Globus pallidus (tissue), 1 donor: ENCODE measurements around the gene MPP3.
"Not testable (repeated sequence)": the region's sequence is repeated elsewhere in the genome, so short reads cannot be mapped to it uniquely, and the experiment has no call there.

ENCODE experiments used
- DNase-seq: peaks from one replicate; pipeline ENCODE4 v3.0.0-alpha.2; 2015; ENCODE audit warnings: low spot score

The MPP3 gene

DNA sequence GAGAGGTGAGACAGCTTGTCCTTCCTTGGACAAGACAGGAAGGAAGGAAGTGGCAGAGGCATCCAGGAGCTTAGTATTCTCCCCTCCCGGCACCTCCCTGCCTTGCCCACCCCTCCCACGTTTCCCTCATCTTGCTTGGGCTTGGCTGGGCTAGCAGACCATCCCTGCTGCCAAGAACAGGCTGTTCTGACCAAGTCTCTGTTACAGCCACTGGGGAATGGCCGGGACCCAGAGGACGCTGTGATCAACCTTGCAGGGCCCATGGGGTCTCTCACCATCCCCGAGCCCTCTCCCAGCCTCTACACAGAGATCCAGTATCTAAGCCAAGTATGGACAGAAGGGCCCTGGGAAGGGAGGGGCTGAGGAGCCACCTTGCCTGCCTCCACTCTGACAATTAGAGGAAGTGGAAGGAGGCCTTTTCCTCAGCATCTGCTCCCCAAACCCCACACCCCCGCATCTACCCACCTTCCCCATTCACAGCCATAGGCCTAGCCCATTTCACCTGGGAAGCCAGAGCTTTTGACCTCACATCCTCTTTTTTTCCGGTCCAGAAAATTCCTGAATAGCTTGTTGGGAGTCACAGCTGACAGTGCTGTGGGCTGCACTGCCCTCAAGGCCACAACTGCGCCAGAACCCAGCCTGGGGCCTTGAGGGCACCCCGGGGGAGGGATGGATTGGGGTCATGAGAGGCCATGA lies 28.1 kb upstream of the MPP3 start:
- DNase-seq: peak; percentile 16

DNA sequence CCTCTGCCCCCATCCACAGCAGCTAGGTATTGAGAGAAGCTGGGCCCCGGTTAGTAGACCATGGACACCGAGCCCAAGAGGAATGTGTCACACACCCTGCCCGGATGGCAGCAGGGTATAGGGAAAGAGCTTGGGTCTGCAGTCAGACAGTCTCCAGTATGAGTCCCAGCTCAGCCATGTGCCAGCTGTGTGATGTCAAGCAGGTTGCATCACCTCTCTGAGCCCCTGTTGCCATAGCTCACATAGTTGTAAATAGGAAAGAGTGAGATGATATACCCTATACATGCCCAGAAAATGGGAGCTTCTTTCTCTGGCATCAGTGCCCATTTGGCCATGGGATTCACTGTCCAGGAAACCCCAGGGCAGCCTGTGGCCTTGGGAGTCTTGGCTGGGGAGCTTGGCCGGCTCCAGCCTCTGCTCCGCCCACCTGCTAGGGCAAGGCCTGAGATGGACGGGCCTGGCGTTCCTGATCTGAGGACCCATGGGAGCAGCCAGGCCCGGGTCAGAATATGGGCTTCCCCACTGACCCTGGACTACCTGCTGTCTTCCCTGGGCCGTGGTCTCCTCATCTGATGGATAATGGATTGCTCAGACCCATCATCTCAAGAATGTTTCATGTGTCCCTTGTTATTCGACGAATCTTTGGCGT lies 27.3 kb upstream of the MPP3 start:
- no peak for DNase-seq

DNA sequence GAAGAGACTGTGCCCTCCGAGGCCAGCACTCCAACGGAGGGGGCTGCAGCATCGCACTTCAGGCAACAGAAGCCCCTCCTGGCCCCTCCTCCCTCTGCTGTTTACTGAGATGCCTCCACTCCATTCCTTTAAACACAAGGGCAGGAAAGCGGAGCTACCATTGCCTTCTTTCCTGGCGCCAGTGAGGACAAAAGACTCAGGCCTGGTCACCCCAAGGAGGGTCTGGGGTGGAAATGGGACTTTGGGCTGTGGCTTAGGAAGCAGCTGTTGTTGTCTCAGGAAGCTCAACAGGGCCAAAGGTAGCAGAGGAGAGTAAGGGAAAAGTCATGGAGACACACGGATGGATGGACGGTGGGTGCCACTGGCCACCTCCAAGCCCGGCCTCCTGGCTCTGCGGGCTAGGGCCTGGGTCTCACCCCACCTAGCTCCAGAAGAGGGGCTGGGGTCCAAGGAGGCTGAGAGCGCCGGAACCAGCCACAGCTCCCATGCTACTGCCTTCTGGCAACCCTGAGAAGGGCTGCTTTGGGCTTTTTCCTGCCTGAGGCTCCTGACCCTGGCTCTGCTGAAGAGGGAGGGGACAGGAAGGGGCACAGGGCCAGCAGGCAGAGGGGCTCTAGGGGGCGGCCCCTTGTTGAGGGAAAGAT lies 25.1 kb upstream of the MPP3 start:
- DNase-seq: no peak

DNA sequence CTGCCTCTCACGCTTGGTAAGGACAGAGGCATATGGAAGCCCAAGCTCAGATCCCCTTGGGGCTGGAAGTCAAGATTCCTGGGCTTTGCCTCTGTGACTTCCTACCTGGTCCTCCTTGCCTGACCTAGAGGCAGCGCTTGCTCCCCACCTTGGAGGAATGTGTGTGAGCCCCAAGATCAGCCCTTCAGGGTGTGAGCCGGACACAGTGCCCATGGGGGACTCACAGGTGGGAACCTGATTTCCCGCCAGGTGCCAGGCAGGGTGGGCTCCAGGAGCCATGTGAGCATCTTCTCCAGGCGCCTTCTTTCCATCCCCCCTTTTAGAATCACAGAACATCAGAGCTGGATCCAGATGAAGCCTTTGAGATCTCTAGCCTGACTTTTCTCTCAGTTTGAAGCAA lies 24.2 kb upstream of the MPP3 start:
- DNase-seq: no peak

DNA sequence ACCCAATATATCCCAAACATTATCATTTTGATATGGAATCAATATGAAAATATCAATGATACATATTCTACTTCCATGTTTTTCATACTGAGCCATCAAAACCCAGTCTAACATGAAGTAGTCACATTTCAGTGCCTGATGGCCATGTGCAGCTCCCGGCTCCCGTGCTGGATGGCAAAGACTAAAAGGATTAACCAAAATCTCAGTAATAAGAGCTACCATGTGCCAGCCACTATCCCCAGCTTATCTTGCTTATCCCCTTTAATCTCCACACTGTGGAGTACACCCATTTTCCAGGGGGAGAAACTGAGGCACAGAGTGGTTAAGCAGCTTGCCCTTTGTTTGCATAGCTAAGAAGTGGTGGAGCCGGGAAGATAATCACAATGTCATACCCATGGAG lies 23.2 kb upstream of the MPP3 start:
- DNase-seq: no peak

DNA sequence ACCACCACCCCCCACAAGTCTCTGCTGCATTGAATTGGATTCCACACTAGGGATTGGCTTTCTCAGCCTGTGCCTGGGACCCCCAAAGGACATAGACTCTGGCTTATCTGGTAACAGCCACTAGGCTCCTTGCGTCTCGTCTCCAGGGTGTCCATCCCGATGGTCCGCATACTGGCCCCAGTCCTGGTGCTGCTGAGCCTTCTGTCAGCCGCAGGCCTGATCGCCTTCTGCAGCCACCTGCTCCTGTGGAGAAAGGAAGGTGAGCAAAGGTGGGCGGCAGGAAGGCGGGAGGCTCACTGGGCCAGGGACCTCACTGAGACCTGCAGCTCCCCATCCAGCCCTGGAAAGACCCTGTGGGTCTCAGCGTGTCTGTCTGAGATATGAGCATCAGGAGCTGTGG lies 22.1 kb upstream of the MPP3 start:
- DNase-seq: no peak

DNA sequence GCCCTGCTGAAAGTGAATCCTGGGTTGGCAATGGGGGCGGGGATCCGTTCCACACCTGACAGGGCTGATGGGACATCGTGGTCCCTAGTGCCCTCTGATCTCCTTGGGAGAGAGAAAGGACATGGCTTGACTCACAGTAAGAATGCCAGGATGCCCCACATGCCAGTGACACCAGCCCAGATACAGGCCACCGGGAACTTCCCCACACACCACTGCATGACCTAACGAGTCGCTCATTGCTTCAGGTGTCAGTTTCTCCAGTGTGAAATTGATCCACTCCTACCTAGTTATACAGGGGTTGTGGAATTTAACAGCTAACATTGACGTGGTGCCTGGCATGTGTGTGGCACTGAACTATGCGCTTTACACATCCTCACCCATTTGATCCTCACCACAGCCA lies 21.6 kb upstream of the MPP3 start:
- DNase-seq: no peak

DNA sequence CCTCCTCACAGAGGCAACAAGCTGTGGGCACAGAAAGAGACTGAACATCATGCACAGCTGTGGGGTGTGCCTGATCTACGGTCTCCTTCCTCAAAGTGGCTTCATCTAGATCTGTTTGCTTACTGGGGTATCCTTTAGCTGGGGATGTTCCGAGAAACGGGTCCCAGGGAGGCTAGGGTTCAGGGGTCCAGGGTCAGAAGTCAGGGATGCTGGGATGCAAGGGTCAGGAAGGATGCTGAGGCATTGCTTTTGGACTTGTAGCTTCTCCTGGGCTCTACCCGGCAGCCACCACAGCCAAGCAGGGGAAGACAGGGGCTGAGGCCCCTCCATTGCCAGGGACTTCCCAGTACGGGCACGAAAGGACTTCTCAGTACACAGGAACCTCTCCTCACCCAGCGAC lies 20.6 kb upstream of the MPP3 start:
- DNase-seq: no peak

DNA sequence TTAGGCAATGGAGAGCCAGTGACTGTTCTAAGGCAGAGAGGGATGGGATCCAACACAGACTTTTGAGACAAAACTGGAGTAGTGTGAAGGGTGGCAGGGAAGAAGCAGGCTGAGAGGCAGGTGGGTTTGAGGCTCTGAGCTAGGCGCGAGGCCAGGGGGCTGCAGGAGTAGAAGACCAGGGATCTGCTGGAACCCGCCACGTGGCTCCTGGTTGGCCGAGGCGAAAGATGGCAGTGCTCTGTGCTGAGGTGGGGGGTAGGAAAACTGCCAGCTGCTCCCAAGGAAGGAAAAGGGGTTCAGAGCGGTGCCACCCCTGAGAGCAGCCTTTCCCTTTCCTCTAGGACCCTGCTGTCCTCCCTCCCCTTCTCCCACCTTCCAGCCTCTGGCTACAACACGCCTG lies 19.6 kb upstream of the MPP3 start:
- no peak for DNase-seq

DNA sequence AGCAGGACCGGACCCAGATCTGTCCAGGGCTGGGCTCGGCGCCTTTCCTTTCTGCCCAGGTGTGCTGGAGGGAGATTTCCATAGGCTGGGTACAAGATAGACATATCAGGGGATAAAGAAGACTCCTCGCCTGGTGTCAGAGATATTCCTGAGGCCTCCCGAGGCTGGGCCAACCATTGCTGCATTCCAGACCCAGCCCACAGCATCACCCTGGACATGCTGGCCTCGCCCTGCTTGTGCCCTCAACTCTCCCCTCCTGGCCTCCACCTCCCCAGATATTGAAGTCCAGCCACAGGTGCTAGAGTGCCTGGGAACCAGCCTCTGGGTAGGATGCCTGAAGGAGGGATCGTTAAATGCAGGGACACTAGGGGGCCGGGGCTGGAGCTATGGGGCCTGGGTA lies 16.2 kb upstream of the MPP3 start:
- DNase-seq: no peak

DNA sequence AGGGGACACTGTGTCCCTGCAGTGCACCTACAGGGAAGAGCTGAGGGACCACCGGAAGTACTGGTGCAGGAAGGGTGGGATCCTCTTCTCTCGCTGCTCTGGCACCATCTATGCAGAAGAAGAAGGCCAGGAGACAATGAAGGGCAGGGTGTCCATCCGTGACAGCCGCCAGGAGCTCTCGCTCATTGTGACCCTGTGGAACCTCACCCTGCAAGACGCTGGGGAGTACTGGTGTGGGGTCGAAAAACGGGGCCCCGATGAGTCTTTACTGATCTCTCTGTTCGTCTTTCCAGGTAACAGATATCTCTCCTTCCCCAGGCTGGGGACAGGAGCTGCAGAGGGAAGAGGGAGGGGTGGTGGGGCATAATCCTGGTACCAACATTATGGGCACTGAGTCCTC lies 15.7 kb upstream of the MPP3 start:
- DNase-seq: no peak

DNA sequence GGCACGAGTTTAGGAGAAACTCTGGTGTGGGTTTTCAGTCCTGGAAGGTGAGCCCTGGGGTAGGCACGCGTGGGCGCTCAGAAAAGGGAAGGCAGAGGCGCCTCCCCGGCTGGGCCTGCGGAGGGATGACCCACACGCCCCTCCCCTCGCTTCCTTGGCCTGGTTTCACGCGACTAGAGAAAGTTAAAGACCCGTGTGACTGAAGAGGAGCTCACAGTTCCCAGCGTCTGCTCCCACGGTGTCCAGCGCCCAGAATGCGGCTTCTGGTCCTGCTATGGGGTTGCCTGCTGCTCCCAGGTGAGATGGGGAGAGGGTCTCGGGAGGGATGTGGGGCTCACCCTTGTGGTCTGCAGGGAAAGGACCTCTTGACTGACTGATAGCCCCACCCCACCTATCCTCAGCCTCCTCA lies 14.0 kb upstream of the MPP3 start, which contains the start of gene CD300LG:
Gene CD300LG, plus strand, starts transcription at position 214 of the 409 bp plus-strand sequence. Its CDS starts 41 bp downstream, at position 255.
- DNase-seq: no peak

DNA sequence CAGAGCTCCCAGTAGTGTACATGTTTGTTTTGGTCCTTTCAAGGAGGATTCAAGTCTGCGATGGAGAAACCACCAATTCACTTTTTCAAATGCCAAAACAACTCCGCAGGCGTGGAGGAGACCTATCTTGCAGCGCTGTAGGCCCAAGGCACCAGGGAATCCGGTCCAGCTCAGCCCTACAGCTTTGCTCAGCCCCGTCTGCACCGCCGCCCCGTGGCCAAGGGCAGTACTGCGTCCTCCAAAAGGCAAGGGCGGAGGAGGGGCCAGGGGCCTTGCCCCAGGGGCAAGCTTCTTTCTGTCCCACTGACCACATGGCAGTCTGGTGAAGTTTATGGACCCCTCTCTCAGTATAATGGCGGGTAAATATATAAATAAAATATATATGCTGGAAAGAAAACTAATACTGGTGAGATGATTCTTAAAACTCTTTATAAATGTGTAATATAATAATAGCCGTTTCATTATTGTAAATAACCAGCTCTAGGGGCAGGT lies 13.3 kb upstream of the MPP3 start:
- peak; percentile 74 for DNase-seq

DNA sequence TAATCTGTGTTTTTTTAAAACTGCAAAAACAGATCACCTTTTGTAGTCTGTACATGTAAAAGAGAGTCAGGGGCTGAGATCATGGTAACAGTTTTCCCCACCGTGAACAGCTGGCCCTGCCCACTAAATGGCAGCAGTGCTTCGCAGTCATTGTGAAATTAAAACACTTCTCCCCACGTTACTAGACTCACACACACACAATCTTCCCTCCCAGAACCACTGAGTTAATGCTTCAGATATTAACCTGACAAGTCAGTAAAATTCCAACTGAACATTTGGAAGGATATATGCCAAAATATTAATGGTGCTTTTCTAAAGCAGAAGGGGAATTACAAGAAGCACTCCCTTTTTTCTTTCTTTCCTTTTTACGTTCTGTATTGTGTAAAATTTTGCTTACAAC lies 12.8 kb upstream of the MPP3 start:
- DNase-seq: no peak

DNA sequence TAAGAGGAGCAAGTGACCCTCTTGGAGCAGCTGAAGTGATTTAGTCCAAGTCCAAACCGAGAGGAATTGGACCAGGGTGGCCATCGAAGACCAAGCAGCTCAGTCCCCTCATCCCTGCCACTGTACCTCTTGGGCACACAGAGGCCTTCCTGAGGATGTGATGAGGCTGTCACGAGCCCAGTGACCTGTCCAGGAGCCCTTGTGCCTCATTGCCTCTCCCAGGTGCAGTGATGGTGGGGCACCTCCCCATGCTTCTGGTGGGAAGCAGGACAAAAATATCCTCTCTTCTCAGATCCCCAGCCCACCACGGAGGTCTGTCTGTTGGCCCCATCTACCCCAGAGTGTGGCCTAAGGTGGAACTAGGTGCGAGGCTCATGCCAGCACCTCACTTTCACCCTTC lies 11.3 kb upstream of the MPP3 start:
- DNase-seq: no peak

DNA sequence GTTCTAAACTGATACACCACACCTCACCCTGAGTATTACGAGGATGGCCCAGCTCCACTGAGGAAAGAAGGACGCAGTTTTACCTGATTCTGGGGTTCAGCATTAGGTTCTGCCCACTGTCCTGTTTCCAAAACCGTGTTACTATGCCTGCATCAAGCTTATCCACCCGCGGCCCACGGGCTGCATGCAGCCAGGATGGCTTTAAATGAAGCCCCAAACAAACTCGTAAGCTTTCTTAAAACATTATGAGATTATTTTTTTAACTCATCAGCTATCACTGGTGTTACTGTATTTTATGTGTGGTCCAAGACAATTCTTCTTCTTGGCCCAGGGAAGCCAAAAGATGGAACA lies 10.0 kb upstream of the MPP3 start:
- DNase-seq: no peak

DNA sequence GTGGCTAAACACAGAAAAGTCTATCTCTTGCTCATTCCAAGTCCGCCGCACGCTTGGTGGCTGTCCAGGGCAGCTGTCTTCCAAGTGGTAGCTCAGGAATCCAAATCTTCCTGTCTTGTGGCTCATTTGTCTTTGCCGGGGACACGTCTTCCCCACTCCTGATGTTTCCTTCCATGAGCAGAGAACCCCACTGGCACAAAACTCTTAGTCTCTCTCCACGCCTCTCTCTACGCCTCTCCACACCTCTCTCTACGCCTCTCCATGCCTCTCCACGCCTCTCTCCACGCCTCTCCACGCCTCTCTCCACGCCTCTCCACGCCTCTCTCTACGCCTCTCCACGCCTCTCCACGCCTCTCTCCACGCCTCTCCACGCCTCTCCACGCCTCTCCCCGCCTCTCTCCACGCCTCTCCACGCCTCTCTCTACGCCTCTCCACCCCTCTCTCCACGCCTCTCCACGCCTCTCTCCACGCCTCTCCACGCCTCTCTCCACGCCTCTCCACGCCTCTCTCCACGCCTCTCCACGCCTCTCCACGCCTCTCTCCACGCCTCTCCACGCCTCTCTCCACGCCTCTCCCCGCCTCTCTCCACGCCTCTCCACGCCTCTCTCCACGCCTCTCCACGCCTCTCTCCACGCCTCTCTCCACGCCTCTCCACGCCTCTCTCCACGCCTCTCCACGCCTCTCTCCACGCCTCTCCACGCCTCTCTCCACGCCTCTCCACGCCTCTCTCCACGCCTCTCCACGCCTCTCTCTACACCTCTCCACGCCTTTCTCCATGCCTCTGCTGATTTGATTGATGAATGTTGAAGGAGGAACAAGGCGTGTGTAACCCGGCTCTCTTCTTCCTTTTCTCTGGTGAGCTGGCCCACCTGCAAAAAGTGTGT lies 9.4 kb upstream of the MPP3 start:
- not testable (repeated sequence) for DNase-seq

DNA sequence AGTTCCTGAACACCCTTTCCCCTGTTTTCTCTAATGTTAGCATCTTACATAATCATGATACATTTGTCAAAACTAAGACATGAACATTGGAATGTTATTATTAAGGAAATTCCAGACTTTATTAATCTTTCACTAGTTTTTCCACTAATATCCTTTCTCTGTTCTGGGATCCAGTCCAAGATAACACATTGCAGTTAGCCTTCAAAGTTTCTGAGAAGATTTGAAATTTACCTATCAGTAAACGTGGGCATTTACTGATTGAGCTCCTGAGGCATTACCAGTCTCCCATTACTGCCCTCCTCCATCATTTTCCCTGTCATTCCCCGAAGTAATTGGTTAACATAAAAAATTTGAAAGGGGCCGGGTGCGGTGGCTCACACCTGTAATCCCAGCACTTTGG lies 8.3 kb upstream of the MPP3 start:
- no peak for DNase-seq

DNA sequence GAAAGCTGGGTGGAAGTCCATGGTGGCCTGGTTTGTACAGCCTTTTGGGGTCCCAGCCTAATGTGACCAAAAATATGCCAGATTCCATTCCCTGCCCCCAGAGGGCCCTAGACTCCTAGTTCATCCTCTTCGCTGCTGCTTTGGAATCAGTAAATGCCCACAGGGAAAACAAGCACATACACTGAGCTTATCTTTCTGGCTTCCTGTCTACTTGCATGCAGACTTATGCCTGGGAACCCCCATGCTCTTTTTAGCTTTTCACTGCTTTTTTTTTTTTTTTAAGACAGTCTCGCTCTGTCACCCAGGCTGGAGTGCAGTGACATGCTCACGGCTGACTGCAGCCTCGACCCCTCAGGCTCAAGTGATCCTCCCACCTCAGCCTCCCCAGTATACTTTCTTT lies 7.9 kb upstream of the MPP3 start:
- DNase-seq: no peak

DNA sequence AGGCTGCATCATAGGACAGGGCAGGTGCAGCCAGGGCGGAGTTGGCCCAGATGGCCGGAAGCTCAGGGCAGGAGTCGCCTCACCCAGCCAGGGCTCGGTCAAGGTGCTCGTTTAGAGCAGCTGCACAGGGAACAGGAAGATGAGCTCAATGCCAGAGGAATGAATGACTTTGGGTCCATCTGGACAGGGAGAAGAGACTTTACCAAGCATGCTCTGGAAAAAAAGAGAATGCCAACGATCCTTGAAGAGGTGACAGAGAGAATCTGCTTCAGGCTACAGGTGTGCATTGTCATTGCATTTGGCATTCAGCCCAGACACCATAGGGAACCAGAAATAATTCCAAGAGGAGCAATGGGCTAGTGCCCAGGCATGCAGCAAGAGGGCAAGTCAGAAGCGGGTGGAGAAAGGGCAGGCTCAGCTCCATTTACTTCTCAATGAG lies 6.7 kb upstream of the MPP3 start:
- no peak for DNase-seq

DNA sequence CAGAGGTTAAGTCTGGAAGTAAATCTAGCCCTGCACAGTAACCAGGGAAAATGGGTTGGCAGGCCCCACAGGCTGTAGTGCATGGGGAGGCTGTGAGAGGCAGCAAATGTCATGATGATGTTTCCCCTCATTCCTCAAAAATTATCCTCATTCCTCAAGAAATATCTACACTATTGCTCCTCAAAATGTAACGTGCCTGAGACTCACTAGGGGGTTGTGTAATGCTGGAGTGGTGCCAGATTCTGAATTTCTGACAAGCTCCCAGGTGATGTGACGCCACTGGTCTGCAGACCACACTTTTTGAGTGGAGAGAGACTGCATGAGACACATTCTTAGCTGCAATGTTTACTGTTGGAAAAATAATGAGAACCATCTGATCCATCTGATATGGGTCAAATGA lies 1.2 kb upstream of the MPP3 start:
- no peak for DNase-seq
